ENCODE measurements around the gene PRDM10.

GRCh38 chr11:129951866-129952262 is 50.8 kb downstream of the PRDM10 start:
- TF ChIP-seq, protein P1, sequence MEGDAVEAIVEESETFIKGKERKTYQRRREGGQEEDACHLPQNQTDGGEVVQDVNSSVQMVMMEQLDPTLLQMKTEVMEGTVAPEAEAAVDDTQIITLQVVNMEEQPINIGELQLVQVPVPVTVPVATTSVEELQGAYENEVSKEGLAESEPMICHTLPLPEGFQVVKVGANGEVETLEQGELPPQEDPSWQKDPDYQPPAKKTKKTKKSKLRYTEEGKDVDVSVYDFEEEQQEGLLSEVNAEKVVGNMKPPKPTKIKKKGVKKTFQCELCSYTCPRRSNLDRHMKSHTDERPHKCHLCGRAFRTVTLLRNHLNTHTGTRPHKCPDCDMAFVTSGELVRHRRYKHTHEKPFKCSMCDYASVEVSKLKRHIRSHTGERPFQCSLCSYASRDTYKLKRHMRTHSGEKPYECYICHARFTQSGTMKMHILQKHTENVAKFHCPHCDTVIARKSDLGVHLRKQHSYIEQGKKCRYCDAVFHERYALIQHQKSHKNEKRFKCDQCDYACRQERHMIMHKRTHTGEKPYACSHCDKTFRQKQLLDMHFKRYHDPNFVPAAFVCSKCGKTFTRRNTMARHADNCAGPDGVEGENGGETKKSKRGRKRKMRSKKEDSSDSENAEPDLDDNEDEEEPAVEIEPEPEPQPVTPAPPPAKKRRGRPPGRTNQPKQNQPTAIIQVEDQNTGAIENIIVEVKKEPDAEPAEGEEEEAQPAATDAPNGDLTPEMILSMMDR (IDR thresholded peaks at IDR 0.05; ENCODE audit: low read length), result no peak
- no peak for TF ChIP-seq EZH2 (IDR thresholded peaks at IDR 0.05; ENCODE audit: borderline replicate concordance, low read length)

Data from OCI-LY1 (cell line).